Measurements from ENCODE around the gene PSMB7.

Gene PSMB7

DNA sequence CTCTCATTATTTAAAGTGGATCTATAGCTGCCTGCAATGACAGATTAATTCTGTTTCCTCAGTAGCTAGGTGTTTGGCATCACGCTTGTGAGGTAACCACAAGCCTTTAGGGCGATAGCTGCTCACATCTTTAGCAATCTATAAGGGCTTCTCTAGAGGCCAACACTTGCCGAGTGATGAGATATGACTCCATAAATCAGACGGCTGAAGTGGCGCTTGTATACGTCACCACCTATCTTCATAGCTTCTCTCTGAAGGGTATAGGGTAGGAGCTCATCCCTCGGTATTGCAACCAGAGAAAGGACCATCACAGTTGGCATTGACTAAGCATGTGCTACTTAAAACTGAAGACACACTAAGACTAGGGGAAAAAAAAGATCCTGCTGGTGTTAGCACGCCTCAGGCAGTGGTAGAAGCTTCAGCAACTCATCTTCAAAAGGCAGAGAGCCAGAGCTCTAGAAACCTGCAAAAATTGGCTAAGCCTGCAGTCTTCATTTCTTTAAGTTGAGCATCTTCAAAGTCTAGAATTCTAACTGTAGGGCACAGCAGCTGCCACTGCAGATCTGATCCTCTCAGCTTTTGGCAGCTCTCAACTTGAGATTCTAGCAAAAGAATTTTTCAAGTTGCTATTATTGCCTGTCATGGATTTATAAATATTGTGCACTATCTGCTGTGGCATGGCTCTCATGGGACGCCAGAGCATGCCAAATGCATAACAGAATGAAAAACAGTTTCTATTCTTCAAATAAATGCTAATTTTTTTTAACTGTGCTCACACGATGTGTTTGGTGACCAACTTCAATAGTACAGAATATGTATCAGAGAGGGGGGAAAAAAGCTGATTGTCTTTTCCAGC, 37.5 kb downstream of the PSMB7 start:
- no peak for DNase-seq

DNA sequence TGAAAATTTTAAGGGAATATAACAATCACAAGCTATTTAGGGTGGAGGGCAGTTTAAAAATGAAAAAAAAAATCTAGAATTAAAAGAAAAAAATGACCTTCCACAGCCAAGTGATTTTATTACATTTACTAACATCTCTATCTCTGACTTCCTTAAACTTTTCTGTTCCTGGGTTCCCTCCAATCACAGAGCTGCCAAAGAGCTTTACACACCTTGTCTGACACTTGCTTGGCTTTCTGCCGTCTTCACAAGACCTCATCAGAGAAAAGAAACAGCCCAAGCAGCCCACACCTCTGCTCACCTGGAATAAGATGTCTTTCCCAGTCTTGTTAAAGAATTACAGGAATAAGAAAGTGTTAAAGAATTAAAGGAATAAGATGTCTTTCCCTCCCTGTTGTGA, 38.9 kb downstream of the PSMB7 start:
- DNase-seq: no peak

DNA sequence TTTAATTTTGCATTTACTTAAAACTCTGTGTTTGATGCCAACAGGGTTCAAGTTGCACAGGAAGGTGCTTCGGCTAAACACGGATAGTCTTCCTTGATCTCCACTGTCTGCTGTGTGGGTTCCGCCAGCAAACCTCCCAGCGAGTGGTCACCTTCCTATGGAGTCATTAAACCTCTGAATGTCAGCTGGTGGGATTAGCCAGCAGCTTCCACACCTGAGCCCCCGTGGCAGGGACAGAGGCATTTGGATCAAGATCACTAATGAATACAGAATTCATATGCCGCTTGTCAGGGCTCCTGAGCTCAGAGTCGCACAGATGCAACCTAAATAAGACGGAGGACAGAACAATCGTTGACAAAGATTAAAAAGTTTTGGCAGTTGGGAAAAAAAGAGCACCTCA, 39.5 kb downstream of the PSMB7 start:
- no peak for DNase-seq

DNA sequence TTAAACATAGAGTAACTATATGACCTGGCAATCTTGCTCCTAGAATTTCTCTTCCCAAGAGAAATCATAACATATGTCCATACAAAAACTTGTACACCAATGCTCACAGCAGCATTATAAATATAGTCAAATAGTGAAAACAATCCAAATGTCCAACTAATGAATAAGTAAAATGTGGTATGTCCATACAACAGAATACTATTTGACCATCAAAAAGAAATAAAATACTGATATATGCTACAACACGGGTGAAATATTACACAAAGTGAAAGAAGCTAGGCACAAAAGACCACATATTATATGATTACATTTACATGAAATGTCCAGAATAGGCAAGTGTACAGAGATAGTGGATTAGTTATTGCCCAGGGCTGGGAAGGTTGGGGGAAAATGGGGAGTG, 41.4 kb downstream of the PSMB7 start:
- DNase-seq: no peak

DNA sequence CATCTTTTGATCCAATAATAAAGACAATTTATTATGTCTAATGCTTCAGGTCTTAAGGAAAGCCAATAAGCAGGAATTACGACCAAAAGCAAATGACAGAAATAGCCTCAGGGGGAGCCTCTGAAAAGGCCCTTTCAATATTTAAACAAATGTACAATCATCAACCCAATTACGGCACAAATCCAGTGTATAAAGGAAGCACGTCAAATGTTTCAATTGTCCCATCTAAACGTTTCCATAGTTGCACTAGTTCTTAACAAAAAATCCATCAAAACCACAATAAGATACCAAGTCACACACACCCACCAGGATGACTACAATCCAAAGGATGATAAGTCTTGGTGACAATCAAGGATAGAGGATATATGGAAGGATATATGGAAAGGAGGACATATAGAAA, 41.9 kb downstream of the PSMB7 start:
- DNase-seq: no peak

DNA sequence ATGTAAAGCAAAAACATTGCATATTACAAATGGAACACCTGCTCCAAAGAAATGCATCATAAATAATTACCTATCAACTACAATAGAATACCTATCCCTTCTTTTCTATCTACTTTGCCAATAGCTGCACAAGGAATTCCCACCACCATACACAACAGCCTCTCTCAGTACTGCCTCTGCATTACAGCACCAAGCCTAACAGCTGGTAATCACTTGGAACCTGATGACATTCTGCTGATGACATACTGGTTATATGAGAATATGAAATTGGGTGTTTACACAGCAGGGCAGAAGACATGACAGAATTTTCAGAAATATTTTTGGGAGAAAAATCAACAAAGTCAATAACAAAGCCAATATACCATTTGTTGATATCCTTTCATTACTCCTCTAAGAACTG, 43.2 kb downstream of the PSMB7 start:
- DNase-seq: no peak

DNA sequence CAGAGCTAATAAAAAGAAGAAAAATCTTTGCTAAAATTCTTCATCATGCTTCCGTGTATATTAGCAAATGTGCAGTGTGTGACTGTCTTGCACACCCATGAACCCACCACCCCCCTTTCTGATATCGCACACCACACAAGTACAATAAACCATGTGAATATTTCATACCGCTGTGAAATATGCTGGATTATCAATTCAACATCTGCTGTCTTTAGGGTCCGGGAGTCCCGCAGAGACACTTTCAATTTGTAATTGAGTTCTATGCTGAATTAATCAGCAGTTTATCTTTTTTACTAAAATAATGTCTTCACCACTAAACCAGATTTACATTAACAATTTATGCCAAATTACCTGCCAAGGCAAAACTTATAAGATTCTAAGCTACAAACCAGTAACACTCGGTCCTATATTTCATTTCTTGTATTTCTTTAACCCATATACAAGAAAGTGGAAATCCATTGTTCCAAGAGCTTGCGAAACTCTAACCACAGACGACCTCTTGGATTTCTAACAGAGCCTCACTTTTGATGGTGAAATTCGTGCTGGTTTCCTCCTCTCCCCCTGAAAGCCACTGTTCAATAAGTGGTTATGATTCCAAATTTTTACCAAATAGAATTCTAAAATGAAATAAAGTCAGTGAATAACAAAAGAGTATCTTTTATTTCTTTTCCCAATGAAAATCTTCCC, 44.2 kb downstream of the PSMB7 start:
- no peak for DNase-seq

DNA sequence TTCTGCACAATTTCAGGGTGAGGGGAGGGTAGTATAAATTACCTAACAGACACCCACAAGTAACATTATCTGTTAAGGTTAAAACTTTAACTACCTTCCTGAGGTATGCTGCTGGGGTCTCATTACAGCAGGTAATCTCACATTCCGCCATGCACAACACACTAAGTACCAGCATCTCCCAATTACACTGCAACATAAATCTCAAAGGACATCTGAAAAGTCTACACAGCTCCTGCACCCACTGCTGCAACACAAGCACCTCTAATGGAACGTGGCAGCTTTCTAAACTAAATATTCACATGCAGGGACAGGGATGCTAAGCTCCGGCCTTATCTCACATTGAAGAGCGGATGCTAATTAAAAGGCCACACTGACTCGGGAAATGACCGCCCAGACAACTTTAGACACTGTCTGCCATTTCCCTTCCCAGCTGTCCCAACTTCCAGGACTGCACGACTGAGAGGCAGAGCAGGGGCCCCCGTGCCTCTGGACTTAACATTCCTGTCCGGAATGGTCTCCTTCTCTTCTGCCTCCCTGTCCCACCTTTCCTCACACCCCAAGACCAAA, 45.9 kb downstream of the PSMB7 start:
- DNase-seq: no peak

DNA sequence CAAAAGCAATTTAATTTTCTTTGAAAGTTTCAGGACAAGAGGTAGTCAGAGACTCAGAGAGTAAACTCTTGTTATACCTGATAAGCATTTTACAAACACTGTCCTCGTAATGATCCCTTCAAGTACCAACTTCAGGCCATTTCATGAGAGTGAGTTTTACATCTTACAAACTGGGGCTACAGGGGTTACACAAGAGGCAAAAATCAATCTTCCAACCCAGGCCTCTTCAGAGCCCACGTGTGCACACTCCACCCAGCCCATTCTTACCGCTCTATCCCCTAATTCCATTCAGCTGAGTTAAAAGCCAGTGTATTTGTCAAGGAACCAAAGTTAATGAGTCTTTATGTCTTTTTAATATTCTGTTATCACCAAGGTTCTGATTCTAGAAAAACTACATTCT, 46.5 kb downstream of the PSMB7 start:
- no peak for DNase-seq

DNA sequence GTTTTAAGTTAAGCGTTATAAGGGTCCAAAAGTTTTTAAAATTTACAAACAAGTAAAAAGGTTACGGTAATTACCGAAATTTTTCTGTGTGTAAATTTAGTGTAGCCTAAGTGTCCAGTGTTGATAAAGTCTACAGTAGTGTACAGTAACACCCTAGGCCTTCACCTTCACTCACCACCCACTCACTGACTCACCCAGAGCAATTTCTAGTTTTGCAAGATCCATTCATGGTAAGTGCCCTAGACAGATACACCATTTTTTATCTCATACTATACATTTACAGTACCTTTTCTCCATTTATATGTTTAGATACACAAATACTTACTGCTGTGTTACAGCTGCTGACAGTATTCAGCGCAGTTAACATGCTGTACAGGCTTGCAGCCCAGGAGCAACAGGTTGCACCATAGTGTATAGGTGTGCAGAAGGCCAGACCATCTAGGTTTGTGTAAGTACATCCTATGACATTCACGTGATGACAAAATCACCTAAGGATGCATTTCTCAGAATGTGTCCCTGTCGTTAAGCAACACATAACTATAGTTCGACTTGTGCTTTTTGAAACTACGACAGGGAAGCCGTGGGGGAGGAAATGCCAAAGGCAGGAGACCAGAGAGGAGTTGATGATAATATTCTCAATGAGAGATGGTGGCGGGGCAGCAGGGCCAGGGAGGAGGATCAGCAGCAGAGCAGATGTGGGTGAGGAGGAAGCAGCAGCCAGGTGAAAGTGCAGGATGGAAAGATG, 48.6 kb downstream of the PSMB7 start:
- DNase-seq: no peak

DNA sequence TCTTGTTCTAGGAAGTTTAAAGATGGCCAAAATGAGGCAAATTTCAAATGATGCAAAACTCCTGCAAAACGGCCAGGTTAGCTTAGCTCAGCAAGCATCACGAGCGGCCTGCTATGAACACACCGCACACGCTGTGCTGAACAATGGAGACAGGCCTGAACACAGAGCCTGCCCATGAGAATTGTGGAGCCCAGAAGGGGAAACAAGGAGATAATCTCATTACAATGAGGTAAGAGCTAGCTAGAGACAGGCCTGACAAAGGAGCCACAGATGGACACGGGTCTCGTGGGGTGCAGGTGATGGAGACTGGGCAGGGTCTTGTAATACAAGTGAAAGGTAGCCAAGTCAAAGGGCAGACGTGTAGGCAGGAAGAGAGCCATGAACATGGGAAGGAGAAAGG, 50.2 kb downstream of the PSMB7 start:
- no peak for DNase-seq

DNA sequence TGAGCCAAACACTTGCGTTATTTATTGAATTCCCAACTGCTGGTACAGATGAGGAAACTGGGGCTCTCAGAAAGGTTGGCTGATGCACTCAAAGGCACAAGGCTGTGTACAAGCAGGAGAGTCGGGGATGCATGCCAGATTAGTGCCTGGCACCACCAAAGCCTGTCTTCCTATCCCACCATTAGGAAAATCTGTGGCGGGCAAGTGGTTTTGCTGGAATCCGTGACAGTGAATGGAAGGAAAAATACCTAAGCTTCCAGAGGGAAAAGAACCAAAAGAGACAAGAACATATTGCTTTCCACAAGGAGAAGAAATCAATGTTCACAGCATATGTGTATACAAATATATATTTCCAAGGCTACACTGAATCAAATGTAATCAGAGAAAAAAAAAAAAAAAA, 51.1 kb downstream of the PSMB7 start:
- DNase-seq: no peak

DNA sequence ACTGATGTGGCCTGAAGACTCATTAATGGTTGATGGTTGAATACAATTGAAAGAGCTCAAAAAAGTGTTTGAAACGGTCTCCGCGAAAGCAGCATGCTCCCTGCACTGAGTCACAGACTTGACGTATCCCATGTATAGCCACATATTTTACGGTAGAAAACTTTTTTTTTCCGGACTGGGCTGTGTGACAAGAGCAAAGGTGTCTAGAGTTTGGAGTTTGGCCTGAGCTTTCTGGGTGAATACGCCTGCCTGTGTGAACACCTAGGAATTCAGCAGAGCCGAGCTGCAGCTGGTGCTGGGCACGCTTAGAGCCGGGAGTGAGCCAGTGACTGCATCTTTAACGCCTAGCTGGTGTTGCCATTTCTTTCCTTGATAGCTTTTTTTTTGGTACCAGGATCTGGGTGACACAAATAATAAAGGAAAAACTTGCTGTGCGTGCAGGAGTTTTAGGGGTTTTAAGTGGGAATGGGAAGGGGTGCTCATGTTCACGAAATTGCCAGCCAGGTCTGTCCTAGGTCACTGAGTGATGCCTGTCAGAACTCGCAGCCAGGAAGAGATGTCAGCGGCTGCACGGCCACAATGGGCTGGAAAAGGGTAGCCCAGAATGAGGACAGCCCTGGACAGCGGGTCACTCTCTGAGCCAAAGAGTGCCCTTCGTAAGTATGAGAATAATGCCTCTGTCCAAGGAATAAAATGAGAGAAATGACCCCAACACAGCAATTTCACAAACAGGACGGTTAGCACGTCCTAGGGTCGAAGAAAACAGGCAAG, 51.7 kb downstream of the PSMB7 start:
- DNase-seq: no peak

DNA sequence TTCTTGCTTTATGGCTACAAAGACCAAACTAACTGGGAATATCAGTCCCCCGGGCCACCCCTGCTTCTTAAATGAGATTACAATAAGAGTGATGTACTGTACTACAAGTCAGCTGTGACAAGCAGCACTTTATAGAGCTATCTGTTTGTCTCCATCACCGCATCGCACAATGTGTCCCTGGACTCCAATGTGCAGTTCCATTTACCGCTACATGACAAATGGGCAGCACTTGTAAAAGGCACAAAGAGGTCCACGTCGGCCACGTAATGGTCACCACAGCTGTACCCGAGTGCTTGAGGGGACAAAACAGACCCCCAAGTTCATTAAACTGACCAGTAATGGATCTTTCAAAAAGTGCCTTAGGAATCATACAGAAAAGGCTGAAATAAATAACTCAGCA, 54.1 kb downstream of the PSMB7 start:
- DNase-seq: no peak

DNA sequence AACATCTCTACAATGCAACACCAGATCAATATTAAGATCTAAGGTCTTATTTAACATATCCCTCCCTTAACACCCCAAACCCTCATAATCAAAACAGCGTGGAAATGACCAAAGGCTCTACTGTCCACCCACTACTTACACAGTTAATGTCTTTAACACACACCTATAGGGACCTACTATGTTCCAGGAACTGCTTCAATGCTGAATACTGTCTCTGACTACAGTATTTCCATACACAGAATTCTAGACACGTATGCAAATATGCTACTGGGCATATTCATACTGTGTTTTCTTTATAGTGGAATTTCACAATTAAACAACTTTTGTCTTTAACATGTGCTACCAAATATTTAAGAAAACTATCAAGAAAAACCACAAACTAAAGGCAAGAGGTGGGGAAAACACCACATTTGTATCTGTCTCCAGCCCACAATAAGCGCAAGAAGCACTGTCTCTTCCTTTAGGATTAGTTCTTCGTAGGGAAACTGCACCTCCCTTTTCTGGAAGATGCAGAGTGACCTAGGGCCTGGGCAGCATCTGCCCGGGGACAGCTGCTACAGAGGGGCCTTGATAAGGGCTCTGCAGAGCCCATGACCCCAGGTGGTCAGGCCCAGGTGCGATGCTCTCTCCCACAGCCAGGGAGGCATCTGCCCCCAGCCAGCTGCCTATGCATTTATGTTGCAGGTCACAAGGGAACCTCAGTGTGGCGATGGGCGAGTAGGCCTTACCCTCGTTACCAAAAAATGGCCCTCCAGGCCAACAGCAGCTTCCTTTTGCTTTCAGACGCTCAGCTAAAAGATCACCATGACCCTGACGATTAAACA, 55.2 kb downstream of the PSMB7 start:
- no peak for DNase-seq

DNA sequence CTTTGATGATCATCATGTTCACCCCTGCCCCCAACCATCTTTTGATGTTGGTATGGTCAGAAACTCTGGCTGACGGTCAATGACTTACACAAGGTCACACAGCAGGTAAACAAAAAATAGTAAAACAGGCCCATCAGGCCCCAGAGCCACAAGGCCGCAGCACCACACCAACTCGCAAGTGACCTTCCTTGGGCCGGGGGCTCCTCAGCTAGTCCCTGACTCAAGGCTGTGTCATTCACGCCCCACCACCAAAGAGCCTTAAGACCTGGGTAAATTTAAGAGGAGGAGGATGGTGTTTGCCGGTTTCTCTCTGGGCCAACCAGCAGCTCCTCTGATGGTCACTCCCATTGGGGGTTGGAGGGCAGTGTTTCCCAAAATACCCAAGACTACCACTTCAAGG, 55.8 kb downstream of the PSMB7 start:
- no peak for DNase-seq

DNA sequence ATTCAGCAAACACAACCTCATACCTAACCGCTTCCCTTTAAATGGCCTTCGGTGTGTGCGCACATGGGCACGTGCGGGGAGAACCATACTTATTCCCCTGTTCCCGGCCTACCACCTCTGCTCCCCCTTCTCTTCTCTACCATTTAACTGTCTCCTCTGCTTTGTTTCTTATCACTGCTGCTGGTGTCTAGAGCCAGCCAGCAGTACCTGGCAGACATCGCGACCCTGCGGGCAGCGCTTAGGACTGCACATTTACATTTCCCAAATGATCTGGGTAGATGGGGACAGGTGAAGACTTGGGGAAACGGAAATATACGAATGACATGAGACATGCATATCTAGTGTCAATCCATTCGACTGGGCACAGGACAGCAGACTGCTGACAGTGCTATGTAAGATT, 56.6 kb downstream of the PSMB7 start:
- no peak for DNase-seq

DNA sequence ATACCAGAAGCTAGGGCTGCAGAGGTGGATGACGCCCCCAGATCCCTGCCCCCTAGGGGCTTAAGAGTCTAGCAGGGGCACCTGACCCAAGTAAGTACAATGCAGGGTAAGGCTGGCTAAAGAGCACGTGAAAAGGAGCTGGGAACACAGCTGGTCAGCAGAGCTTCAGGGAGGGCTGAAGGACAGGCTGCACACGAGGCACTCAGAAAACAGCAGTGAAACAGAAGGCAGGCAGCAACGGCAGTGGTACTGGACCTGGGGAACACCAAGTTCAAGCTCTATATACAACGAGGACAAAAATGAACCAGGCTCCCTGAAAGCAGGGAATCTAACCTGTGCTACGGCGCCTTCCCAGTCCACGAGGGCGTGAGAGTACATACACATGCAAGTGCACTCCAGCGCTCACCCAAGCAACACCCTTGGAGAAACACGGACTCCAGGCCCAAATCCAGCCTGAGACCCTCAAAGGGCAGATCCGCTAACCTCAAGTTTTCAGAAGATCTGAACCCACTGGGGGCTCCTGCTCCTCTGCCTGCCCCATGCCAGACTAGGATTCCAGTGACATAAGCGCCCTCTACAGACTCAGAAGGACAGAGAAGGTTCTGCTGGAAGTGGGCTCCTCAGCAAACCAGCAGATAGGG, 57.4 kb downstream of the PSMB7 start:
- DNase-seq: no peak

DNA sequence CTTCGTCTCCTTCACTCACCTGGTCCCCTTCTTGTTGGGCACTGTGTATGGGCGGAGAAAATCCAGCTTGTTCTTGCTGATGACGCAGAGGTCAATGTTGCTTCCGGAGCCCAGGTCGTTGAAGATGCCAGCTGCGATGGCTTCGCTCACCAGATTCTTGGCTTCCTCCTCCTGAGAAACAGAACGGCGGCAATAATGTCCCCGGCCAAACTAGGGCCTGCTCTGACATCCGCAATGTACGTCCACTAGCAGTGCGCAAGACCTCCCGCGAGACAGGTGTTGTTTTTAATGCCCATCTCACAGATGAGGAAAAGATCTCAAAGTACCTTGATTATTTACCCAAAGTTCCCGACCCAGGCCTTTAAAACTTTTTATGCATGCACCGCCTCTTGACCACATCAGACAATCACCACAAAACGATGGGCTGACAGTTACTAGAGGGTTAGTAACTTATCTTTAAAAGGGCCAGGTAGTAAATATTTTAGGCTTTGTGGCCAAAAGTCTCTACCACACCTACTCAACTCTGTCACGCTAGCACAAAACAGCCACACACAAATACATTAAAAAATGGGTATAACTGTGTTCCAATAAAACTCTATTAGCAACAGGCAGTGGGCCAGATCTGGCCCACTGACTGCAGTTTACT, 58.4 kb downstream of the PSMB7 start:
- no peak for DNase-seq

DNA sequence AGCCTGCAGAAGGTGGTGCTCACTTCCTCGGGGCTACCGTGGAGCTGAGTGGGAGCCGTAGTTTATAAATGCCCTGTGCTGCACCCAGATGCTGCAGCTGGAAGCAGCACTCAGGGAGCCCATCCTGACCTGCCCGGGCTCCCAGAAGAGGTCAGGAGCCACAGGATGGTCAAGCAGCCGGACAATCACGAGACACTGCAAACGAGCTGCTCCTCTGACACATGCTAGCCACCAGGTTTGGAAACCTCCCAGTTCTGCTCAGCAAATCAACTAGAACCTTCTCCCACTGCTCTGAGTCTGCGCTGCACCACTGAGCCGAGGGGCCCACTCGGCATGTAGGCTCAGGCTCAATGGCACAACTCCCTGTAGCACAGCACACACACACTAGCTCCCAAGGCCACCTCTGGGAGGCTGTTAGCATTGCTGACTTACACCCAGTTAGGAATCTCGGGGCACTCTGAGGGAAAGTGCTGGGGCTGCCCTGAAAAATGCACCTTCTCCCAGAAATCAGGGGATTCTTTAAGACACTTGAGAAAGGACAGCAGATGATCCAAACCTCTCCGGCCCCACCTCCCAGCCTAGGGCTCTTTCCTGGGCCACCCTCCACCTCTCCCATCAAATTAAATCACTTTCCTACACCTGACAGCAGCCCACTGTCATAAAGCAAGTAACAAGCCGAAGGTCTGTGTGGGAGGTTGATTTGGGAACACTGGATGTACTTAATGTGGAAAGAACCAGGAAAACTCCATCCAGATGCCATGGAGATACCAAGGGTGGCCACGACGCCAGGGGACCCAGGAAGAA, 59.1 kb downstream of the PSMB7 start:
- DNase-seq: no peak
